ENCODE data around the gene FRMD3.
"Not testable (repeated sequence)": the region's sequence is repeated elsewhere in the genome, so short reads cannot be mapped to it uniquely, and the experiment has no call there.

The FRMD3 gene

DNA sequence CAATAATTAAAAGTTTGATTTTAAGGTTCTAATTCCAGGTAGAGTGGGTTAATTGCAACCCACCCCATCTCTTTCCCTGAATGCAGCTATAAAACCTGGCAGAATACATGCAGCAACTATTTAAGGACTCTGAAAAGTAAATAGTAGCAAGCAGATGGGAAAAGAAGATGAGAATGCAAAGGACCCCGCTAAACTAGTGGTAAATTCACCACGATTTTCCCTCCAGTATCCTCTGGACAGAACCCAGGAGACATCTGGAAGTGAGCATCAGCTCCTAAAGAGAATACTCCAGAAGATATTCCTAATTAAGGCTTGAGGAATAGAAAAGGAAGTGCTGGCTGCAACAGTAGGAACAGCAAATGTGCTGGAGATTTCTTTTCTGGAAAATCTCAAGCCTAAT, 170.9 kb downstream of the FRMD3 start:
- Histone ChIP-seq H3K4me2 (no peak overlapping the region), H3K9ac (no peak overlapping the region), H3K79me2 (ENCODE audit: insufficient read depth, low read depth) (no peaks in the 10 kb centered on the region), H4K20me1 (ENCODE audit: insufficient read depth) (no peaks in the 10 kb centered on the region), H3K27me3 (ENCODE audit: insufficient read depth, low read depth) (no peaks in the 10 kb centered on the region), H2AFZ (ENCODE audit: low read depth) (no peak overlapping the region), H3K4me3 (IDR thresholded peaks at IDR 0.05; ENCODE audit: insufficient read depth, low read depth, low read length) (no peak overlapping the region), H3K4me1 (ENCODE audit: low read depth, poor library complexity, severe bottlenecking) (no peaks in the 10 kb centered on the region), H3K36me3 (ENCODE audit: insufficient read depth) (no peaks in the 10 kb centered on the region), H3K27ac (no peak overlapping the region)
- TF ChIP-seq, protein P1, sequence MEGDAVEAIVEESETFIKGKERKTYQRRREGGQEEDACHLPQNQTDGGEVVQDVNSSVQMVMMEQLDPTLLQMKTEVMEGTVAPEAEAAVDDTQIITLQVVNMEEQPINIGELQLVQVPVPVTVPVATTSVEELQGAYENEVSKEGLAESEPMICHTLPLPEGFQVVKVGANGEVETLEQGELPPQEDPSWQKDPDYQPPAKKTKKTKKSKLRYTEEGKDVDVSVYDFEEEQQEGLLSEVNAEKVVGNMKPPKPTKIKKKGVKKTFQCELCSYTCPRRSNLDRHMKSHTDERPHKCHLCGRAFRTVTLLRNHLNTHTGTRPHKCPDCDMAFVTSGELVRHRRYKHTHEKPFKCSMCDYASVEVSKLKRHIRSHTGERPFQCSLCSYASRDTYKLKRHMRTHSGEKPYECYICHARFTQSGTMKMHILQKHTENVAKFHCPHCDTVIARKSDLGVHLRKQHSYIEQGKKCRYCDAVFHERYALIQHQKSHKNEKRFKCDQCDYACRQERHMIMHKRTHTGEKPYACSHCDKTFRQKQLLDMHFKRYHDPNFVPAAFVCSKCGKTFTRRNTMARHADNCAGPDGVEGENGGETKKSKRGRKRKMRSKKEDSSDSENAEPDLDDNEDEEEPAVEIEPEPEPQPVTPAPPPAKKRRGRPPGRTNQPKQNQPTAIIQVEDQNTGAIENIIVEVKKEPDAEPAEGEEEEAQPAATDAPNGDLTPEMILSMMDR (conservative IDR thresholded peaks at IDR 0.05; ENCODE audit: low read depth, low read length): no peak

DNA sequence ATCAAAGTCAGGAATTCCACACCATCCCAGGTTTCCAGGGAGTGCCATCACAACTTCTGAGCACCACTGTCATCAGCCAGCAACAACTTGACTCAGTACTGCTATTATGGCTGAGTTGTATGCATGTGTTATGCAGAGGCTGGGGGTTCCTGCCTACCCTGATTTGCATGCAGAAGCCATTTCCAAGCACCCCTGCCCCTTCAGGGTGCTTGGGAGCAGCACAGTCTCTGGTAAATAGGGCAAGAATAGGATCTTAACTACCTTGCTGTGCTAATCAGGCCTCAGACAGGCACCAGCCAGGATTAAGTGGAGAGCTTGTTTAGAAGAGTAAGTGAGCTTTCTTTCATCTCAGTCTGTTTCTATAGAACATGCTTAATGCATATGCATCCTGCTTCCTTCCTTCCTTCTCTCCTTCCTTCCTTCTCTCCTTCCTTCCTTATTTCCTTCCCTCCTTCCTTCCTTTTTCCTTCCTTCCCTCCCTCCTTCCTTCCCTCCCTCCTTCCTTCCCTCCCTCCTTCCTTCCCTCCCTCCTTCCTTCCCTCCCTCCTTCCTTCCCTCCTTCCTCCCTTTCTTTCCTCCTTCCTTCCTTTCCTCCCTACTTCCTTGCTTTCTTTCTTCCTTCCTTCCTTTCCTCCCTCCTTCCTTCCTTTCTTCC, 175.7 kb downstream of the FRMD3 start:
- TF ChIP-seq, protein P1 (conservative IDR thresholded peaks at IDR 0.05; ENCODE audit: low read depth, low read length): no peak
- no peak overlapping the region for H2AFZ ChIP-seq (ENCODE audit: low read depth)
- H3K36me3 ChIP-seq (ENCODE audit: insufficient read depth): no peaks in the 10 kb centered on the region
- H3K27ac ChIP-seq: no peak overlapping the region
- H4K20me1 ChIP-seq (ENCODE audit: insufficient read depth): no peaks in the 10 kb centered on the region
- no peak overlapping the region for H3K4me3 ChIP-seq (IDR thresholded peaks at IDR 0.05; ENCODE audit: insufficient read depth, low read depth, low read length)
- no peaks in the 10 kb centered on the region for H3K79me2 ChIP-seq (ENCODE audit: insufficient read depth, low read depth)
- H3K4me2 ChIP-seq: no peak overlapping the region
- H3K27me3 ChIP-seq (ENCODE audit: insufficient read depth, low read depth): no peaks in the 10 kb centered on the region
- no peak overlapping the region for H3K9ac ChIP-seq
- no peaks in the 10 kb centered on the region for H3K4me1 ChIP-seq (ENCODE audit: low read depth, poor library complexity, severe bottlenecking)

DNA sequence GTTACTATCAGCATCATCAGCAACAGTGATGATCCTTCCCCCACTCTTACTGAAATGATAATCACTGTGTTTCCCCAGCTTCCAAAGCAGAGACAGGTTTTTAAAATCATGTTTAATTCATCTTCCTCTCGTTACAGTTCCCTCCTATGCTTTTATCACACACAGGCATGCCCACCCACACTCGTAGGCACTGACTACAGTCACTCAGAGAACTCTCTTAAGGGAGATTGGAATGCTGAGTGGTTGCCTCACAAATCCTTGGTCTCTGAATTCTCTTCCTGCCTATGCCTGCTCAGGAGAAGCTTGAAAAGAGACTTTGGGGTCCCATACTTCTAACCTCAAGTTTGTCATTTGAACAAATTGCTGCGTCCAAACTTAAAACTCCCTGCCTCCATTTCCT, 179.2 kb downstream of the FRMD3 start:
- TF ChIP-seq, protein P1 (conservative IDR thresholded peaks at IDR 0.05; ENCODE audit: low read depth, low read length): no peak
- Histone ChIP-seq H3K4me1 (ENCODE audit: low read depth, poor library complexity, severe bottlenecking) (no peaks in the 10 kb centered on the region), H2AFZ (ENCODE audit: low read depth) (no peak overlapping the region), H3K36me3 (ENCODE audit: insufficient read depth) (no peaks in the 10 kb centered on the region), H3K4me2 (no peak overlapping the region), H4K20me1 (ENCODE audit: insufficient read depth) (no peaks in the 10 kb centered on the region), H3K27me3 (ENCODE audit: insufficient read depth, low read depth) (no peaks in the 10 kb centered on the region), H3K27ac (no peak overlapping the region), H3K4me3 (IDR thresholded peaks at IDR 0.05; ENCODE audit: insufficient read depth, low read depth, low read length) (no peak overlapping the region), H3K79me2 (ENCODE audit: insufficient read depth, low read depth) (no peaks in the 10 kb centered on the region), H3K9ac (no peak overlapping the region)

DNA sequence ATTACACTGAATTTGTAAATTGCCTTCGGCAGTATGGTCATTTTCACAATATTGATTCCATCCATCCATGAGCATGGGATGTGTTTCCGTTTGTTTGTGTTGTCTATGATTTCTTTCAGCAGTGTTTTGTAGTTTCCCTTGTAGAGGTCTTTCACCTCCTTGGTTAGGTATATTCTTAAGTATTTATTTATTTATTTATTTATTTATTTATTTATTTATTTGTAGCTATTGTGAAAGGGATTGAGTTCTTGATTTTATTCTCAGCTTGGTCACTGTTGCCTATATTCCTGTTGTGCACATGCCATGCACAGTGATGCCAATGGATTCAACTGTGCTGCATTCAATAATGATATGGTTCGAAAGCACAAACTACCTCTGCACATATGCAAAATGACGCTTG, 179.7 kb downstream of the FRMD3 start:
- H3K4me1 ChIP-seq (ENCODE audit: low read depth, poor library complexity, severe bottlenecking); H3K9ac ChIP-seq; H3K27me3 ChIP-seq (ENCODE audit: insufficient read depth, low read depth); H2AFZ ChIP-seq (ENCODE audit: low read depth); H4K20me1 ChIP-seq (ENCODE audit: insufficient read depth); H3K4me2 ChIP-seq; H3K4me3 ChIP-seq (IDR thresholded peaks at IDR 0.05; ENCODE audit: insufficient read depth, low read depth, low read length); H3K36me3 ChIP-seq (ENCODE audit: insufficient read depth); H3K27ac ChIP-seq; H3K79me2 ChIP-seq (ENCODE audit: insufficient read depth, low read depth): not testable (repeated sequence)

DNA sequence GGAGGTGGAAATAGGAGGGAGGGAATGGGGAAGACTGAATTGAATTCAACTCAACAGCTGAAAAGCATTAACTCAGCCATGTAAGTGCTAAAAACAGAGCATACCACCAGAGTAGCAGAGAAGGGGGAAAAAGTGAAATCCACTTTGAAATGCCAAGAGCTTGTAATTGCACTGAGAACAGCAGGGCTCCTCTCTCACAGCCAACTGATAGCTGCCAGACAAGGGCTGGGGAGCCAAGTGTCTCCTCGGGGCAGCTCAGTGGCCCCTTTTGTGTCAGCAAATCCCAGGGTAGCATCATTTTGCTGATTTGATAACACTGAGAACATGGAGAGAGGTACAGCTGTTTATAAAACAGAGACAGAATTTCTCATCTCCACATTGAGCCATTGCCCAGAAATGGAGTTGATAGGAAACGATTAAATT, 182.5 kb downstream of the FRMD3 start:
- no peak overlapping the region for H3K9ac ChIP-seq

More for the DNA sequence above, 182.5 kb downstream of the FRMD3 start:
- Histone ChIP-seq H3K79me2 (ENCODE audit: insufficient read depth, low read depth) (no peaks in the 10 kb centered on the region), H4K20me1 (ENCODE audit: insufficient read depth) (no peaks in the 10 kb centered on the region), H3K27ac (no peak overlapping the region), H2AFZ (ENCODE audit: low read depth) (no peak overlapping the region), H3K36me3 (ENCODE audit: insufficient read depth) (no peaks in the 10 kb centered on the region), H3K4me1 (ENCODE audit: low read depth, poor library complexity, severe bottlenecking) (no peaks in the 10 kb centered on the region), H3K4me2 (no peak overlapping the region), H3K4me3 (IDR thresholded peaks at IDR 0.05; ENCODE audit: insufficient read depth, low read depth, low read length) (no peak overlapping the region), H3K27me3 (ENCODE audit: insufficient read depth, low read depth) (no peaks in the 10 kb centered on the region)
- TF ChIP-seq, protein P1 (conservative IDR thresholded peaks at IDR 0.05; ENCODE audit: low read depth, low read length): no peak

All from KMS-11 (cell line).